ENCODE data around the gene RCAN2. TPM values are rescaled to one million over a fixed set of nuclear protein-coding genes. Genes with fewer than 3 reads are reported as not detected.

RCAN2 gene
- total and polyA plus RNA-seq, 9 of the 15 experiments (the other 6 are each of a cell fraction or from before 2014, with no cell fraction given), result 0.04 TPM; not detected in 8

GRCh38 chr6:46453216-46453615 lies 38.0 kb downstream of the RCAN2 start (continued):
- TF ChIP-seq TCF3 (CRISPR knock-in tag; IDR thresholded peaks at IDR 0.05) (no peak), HDAC6 (IDR thresholded peaks at IDR 0.05; ENCODE audit: low read depth, low read length) (no peak)

- WGBS (ENCODE audit: insufficient coverage, low coverage, missing lambda C conversion rate), result 0% methylated on average over 3 of the region's 3 CpGs
- FAIRE-seq, result no peak
- H3K79me2 ChIP-seq (ENCODE audit: control insufficient read depth, insufficient read depth, low read length), result no peaks in the 10 kb centered on the region
- H3K9me3 ChIP-seq (replicated peaks; ENCODE audit: control insufficient read depth, insufficient read depth, low read depth, low read length), result no peaks in the 10 kb centered on the region
- no peak overlapping the region for H3K9ac ChIP-seq (ENCODE audit: insufficient read depth in 1 of 2, low read depth in 2 of 2, low read length in 2 of 2)
- POLR2A ChIA-PET, result no interaction called here
- intact Hi-C loops (cut with micrococcal nuclease), result no loop called here
- no peaks in the 10 kb centered on the region for H3K27me3 ChIP-seq (ENCODE audit: control insufficient read depth in 2 of 2, insufficient read depth in 2 of 2, low read length in 2 of 2)
- no peaks in the 10 kb centered on the region for H3K36me3 ChIP-seq (ENCODE audit: control insufficient read depth, insufficient read depth, low read length)
- no peak overlapping the region for H3K27ac ChIP-seq (ENCODE audit: extremely low read depth, low read depth, low read length)
- in situ Hi-C loops (cut with MboI), result no loop called here
- CTCF ChIA-PET (ENCODE audit: low intra/inter-chr PET ratio), result no interaction called here
- no peaks in the 10 kb centered on the region for H4K20me1 ChIP-seq (replicated peaks; ENCODE audit: control insufficient read depth, insufficient read depth, low read length)
- no TSS peak for BruUV-seq (replicated peaks)
- no peaks in the 10 kb centered on the region for H3K9me1 ChIP-seq (ENCODE audit: control insufficient read depth, insufficient read depth, low read length)
- H3K4me2 ChIP-seq (ENCODE audit: insufficient read depth, low read length), result no peak overlapping the region
- no peak for ATAC-seq
- H3K4me1 ChIP-seq (replicated peaks in 1 of 2; ENCODE audit: control insufficient read depth in 2 of 2, insufficient read depth in 2 of 2, low read length in 2 of 2), result no peaks in the 10 kb centered on the region
- DNase-seq (ENCODE audit: extremely low read depth in 1 of 4, low spot score in 3 of 4), result no peak
- no peak overlapping the region for H2AFZ ChIP-seq (ENCODE audit: low read depth, low read length)
- no peak overlapping the region for H3K4me3 ChIP-seq
- TF ChIP-seq NFIX (CRISPR knock-in tag; IDR thresholded peaks at IDR 0.05; ENCODE audit: low read depth) (peak; percentile 92), TRIM28 (IDR thresholded peaks at IDR 0.05) (no peak), NFIC (IDR thresholded peaks at IDR 0.05) (peak; percentile 97), LCOR (CRISPR knock-in tag; IDR thresholded peaks at IDR 0.05) (no peak), SRSF9 (IDR thresholded peaks at IDR 0.05; ENCODE audit: borderline replicate concordance, low read depth, low read length) (no peak), PURB (CRISPR knock-in tag; IDR thresholded peaks at IDR 0.05; ENCODE audit: low read depth) (no peak), SMAD1 (IDR thresholded peaks at IDR 0.05; ENCODE audit: low read depth, low read length, partially characterized antibody) (peak; percentile 67), BCOR (IDR thresholded peaks at IDR 0.05) (no peak), SMAD4 (CRISPR knock-in tag; conservative IDR thresholded peaks at IDR 0.05) (no peak), ZBTB8A (IDR thresholded peaks at IDR 0.05; ENCODE audit: partially characterized antibody) (no peak), ZNF23 (CRISPR knock-in tag; IDR thresholded peaks at IDR 0.05) (no peak), ZNF644 (tag; IDR thresholded peaks at IDR 0.05; ENCODE audit: low read depth) (no peak), ZNF830 (CRISPR knock-in tag; IDR thresholded peaks at IDR 0.05) (no peak), ETS1 (conservative IDR thresholded peaks at IDR 0.05; ENCODE audit: control insufficient read depth, low read depth, low read length) (no peak), ZNF124 (CRISPR knock-in tag; IDR thresholded peaks at IDR 0.05) (no peak), ZFP36 (IDR thresholded peaks at IDR 0.05; ENCODE audit: low read depth, low read length, partially characterized antibody) (no peak), FOXA3 (CRISPR knock-in tag; conservative IDR thresholded peaks at IDR 0.05 in 1 of 2, IDR thresholded peaks at IDR 0.05 in 1 of 2) (no peak), MCM7 (IDR thresholded peaks at IDR 0.05) (no peak), PCBP2 (IDR thresholded peaks at IDR 0.05; ENCODE audit: low read depth, low read length, poor library complexity, severe bottlenecking) (no peak), PKNOX1 (IDR thresholded peaks at IDR 0.05) (no peak)
These were observed 38.8 kb downstream of the RCAN2 start for GRCh38 chr6:46452312-46452917.

All from K562 (cell line).